Activated CD8-positive, alpha-beta memory T cell treated with anti-CD3 and anti-CD28 coated beads, Interleukin-2, amount 50 U/mL, for 4 hours (primary cell): Measurements from ENCODE around the gene PRPF31.

ENCODE experiments used
- DNase-seq: peaks from one replicate; pipeline ENCODE4 v3.0.0-alpha.2; 2020

The PRPF31 gene

DNA sequence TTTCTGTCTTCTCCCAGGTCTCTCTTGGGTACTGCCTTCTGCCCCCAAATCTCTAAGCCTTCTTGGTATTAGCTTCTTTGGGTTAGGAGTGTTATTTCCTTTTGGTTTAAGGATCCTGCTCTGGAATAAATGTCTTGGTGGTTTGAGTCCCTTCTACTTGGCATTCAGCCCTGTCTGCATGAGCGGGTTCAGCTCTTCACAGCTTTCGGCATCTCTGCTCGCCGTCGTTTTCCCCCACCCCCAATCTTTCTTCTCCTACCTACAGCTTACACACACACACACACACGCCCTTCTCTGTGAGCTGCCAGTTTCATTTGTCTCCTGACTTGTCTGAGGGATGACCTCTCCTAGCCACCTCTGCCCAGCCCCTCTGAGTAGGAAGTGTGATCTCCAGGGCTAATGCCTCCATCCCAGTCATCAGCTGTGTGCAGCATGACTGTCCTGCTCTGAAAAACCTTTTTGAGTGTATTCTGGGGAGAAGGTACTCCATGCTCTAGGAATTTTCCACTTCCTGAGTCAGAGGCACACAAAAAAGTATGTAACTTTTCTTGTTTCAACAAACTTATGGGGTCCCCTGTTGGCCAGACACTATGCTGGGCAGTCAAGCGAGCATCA, 26.7 kb downstream of the PRPF31 start:
- no peak for DNase-seq

GRCh38 chr19:54145541-54146158, 30.1 kb downstream of the PRPF31 start:
- no peak for DNase-seq

GRCh38 chr19:54147676-54148075, 32.1 kb downstream of the PRPF31 start:
- no peak for DNase-seq

DNA sequence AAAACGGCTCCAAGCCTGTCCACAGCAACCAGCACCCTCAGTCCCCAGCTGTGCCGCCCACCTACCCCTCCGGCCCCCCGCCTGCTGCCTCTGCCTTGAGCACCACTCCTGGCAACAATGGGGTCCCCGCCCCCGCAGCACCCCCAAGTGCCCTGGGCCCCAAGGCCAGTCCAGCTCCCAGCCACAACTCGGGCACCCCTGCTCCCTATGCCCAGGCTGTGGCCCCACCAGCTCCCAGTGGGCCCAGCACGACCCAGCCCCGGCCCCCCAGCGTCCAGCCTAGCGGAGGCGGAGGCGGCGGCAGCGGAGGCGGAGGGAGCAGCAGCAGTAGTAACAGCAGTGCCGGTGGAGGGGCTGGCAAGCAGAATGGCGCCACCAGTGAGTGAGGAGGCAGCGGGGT, 32.6 kb downstream of the PRPF31 start:
- DNase-seq: no peak

- DNase-seq: no peak
Observed at GRCh38 chr19:54149021-54149812, 33.7 kb downstream of the PRPF31 start.

DNA sequence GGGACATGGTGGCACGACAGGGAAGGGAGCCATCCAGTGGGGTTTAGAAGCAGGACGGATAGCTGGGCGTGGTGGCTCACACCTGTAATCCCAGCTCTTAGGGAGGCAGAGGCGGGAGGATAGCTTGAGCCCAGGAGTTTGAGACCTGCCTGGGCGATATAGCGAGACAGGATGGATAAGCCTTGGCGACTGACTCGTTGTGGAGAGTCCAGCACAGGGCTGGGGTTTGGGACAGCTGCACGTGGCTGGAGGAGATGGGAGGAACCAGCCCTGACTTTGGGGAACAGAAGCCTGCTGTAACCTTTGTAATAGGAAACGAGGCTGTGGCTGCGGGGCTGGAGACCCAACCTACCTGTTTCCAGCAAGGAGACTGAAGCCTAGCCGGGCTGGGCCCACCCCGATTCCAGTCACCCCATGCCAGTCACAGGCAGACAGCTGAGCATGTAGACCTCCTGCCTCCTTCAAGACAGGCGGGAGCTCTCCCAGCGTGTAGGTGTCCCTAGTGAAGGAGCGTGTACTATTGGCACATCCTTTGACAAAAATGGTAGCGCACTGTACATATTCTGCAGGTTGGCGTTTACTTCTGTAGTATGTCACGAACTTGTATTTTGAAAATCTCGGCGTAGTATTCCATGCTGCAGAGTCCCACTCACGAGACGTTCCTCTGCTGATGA, 35.9 kb downstream of the PRPF31 start:
- DNase-seq: no peak

GRCh38 chr19:54152267-54152666, 36.7 kb downstream of the PRPF31 start:
- no peak for DNase-seq

- no peak for DNase-seq
Observed at GRCh38 chr19:54152878-54153524, 37.4 kb downstream of the PRPF31 start.

DNA sequence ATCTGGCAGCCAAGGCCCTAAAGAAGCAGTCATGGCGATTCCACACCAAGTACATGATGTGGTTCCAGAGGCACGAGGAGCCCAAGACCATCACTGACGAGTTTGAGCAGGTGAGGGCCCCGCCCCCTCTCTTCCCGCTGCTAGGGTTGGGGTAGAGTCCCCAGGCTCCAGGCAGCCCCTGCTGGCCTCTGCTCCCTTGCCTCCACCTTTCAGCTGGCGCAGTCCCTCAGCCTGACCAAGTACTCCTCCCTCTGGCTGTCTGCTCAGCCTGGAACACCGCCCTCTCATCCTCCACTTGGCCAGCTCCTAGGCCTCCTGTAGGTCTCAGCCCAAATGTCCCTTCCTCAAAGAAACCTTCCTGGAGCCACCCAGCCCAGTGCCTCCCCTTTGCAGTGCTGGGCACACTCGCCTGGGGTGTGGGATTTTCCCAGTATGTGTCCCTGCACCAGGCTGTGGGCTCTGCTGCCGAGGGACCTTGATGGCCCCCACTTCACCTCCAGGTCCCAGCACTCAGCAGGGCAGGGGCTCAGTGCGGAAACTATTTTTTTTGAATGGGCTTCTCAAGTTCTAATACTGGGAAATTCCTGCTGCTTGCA, 38.3 kb downstream of the PRPF31 start:
- DNase-seq: no peak

DNA sequence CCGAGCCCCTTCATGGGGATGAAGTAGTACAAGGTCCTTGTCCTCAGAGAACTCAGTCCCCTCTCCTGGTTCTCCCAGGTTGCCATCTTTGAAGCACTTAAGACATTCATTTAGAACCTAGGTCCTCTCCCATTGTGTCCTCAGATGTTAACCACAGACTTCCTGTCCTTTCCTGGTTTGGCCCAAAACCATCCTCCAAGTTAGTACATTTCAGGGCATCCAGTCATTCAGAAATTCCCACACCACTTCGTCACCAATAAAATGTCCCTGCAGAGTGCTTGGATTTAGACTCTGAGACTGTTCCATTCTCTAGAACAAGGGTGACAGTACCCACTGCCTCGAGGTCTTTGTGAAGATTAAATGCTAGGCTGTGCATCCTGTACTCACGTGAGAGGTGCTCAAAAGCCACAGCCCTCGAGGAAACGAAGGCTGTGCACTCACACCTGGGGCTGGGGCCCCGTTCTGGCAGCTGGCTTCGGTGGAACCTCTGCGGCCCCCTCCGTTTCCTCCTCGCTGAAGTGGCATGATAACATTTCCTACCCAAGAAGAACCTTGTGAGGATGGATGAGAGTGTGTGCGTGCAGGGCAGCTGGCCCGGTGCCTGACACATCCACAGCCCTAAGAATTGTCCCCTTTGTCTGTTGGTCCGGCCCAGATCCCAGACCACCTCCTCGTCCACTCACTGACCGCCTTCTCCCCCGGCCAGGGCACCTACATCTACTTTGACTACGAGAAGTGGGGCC, 39.2 kb downstream of the PRPF31 start:
- no peak for DNase-seq

- DNase-seq: no peak
Observed at GRCh38 chr19:54155694-54156093, 40.1 kb downstream of the PRPF31 start.

GRCh38 chr19:54156490-54156889, 40.9 kb downstream of the PRPF31 start:
- DNase-seq: no peak

DNA sequence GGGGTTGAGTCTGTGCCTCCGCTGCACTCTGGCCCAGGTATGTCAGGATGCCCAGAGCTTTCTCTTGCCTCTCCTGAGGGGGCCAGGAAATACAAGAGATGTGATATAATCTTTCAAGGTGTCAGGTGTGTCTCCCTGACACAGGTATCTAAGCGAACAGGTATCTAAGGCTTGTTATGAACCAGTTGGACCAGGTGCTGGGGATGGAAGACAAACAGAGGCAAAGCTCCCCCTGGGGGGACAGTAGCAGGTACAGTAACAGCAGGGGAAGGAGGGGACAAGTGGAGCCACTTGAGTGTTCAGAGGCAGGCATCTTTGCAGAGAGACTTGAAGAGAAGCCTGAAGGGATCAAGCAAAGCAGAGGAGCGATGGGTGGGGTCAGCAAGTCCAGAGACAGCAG, 41.4 kb downstream of the PRPF31 start:
- no peak for DNase-seq

- DNase-seq: no peak
Observed at GRCh38 chr19:54158812-54159351, 43.3 kb downstream of the PRPF31 start.

GRCh38 chr19:54159352-54160181, 44.0 kb downstream of the PRPF31 start, which contains the start of gene LENG1:
TSS of gene LENG1 (minus strand) at chr19:54159721. CDS start at chr19:54159695, 26 bp downstream.
- DNase-seq: peak; percentile 96

GRCh38 chr19:54160182-54160811, 44.7 kb downstream of the PRPF31 start:
- no peak for DNase-seq

GRCh38 chr19:54160854-54161253, 45.3 kb downstream of the PRPF31 start:
- no peak for DNase-seq

GRCh38 chr19:54162241-54162805, 46.8 kb downstream of the PRPF31 start:
- DNase-seq: peak; percentile 77

DNA sequence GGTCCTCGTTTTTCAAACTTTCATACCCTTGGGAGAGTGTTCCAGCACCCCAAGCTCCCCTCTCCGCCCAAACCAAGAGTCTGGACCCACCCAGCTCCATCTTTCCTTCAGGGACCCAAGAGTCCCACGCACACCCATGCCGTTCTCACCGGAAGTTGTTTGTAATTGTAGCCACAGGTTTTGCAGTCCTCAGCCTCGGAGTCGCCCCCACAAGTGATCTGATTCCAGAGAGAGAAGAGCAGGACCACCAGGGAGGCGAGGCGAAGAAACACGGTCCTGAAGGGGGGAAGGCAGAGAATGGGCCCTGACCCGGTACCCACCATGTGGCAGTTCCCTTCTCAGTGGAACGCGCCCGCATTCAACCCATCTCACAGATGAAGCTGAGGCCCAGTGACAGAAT, 47.3 kb downstream of the PRPF31 start:
- DNase-seq: no peak
